ENCODE results near the gene LPO. TPM values are rescaled to one million over a fixed set of nuclear protein-coding genes. Genes with fewer than 3 reads are reported as not detected.

Gene LPO
- total RNA-seq, 4 donors from 2014 or later = 0.27 TPM; not detected in 3

DNA sequence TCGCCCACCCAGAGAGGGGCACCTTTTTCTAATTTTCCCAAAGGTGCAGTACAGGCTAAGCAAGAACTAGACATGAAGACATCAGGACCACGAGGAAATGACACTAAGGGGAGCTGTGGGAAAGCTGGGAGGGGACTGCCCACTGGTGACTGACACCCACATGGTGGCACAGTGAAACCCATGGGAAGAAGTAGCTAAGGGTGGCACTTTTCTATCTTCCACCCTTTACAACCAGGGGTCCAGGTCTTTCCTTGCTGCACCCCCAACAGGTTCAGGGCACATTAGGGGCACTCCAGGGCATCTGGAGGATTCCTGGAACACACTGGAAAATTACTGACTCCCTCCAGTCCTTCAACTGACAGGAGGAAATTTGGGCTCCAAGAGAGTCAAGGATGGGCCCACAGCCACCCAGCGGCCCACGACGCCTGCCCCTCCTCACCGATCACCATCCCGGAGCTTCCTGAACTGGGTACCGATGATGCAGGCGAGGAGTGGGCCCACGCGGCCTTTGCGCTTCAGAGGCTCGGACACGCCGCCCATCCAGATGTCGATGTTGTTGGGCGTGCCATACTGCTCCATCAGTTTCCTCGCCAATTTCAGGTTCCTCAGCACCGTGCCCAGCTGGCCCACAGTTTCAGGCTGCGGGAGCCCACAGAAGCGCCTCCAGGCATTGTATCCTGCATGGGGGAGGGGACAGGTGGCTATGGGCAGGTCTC lies 33.0 kb downstream of the LPO start:
- DNase-seq = no peak
- TF ChIP-seq CTCF (IDR thresholded peaks at IDR 0.05) (no peak), POLR2A (IDR thresholded peaks at IDR 0.05) (no peak)
- Histone ChIP-seq H3K27me3 (no peaks in the 10 kb centered on the region), H3K36me3 (no peaks in the 10 kb centered on the region), H3K4me3 (replicated peaks in 1 of 3) (no peak overlapping the region), H3K9me3 (no peaks in the 10 kb centered on the region), H3K4me1 (no peaks in the 10 kb centered on the region), H3K27ac (no peak overlapping the region)
- 91 to 93% methylated on average over 21 of the region's 21 CpGs for WGBS, 2 donors
- intact Hi-C loops (cut with DNase I) = no loop called here

- intact Hi-C loops (cut with DNase I) = no loop called here
- no peaks in the 10 kb centered on the region for H3K36me3 ChIP-seq
- TF ChIP-seq CTCF (IDR thresholded peaks at IDR 0.05) = no peak
- TF ChIP-seq POLR2A (IDR thresholded peaks at IDR 0.05) = no peak
- no peak overlapping the region for H3K27ac ChIP-seq
- no peaks in the 10 kb centered on the region for H3K9me3 ChIP-seq
- no peaks in the 10 kb centered on the region for H3K4me1 ChIP-seq
- 89 to 91% methylated on average over 12 of the region's 12 CpGs for WGBS, 2 donors
- H3K4me3 ChIP-seq (replicated peaks in 1 of 3) = no peak overlapping the region
- no peaks in the 10 kb centered on the region for H3K27me3 ChIP-seq
- no peak for DNase-seq
Measured at GRCh38 chr17:58272367-58273280, 34.2 kb downstream of the LPO start.

GRCh38 chr17:58273453-58274104 lies 35.2 kb downstream of the LPO start:
- no peak for DNase-seq
- no peaks in the 10 kb centered on the region for H3K9me3 ChIP-seq
- H3K4me1 ChIP-seq = no peaks in the 10 kb centered on the region
- no peak overlapping the region for H3K4me3 ChIP-seq (replicated peaks in 1 of 3)
- intact Hi-C loops (cut with DNase I) = no loop called here
- H3K27me3 ChIP-seq = no peaks in the 10 kb centered on the region
- TF ChIP-seq POLR2A (IDR thresholded peaks at IDR 0.05) = no peak
- TF ChIP-seq CTCF (IDR thresholded peaks at IDR 0.05) = no peak
- no peaks in the 10 kb centered on the region for H3K36me3 ChIP-seq
- WGBS, 2 donors = 90 to 91% methylated on average over 15 of the region's 15 CpGs
- no peak overlapping the region for H3K27ac ChIP-seq

DNA sequence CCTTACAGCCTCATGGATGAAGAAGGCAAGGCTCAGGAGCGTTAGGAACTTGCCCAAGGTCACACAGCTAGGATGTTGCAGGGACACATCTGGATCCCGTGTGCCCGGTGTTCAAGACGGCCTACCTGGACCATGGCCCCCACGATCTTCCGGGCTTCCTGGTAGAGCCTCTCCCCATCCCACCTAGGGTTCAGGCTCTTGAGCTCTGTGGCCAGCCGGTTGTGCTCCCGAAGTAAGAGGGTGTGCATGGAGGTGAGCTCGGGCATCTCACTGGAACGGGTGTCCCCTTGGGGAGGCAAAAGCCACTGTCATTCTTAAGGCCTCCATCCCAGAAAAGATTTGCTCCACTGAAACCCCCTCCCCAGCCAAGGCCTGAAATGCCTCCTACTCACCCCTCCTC lies 37.0 kb downstream of the LPO start:
- no peaks in the 10 kb centered on the region for H3K27me3 ChIP-seq
- 87 to 94% methylated on average over 10 of the region's 10 CpGs for WGBS, 2 donors
- intact Hi-C loops (cut with DNase I) = no loop called here
- H3K36me3 ChIP-seq = no peaks in the 10 kb centered on the region
- no peak for DNase-seq
- TF ChIP-seq POLR2A (IDR thresholded peaks at IDR 0.05) (no peak), CTCF (IDR thresholded peaks at IDR 0.05) (no peak)
- no peak overlapping the region for H3K27ac ChIP-seq
- H3K9me3 ChIP-seq = no peaks in the 10 kb centered on the region
- H3K4me1 ChIP-seq = peaks cover 0 to 4% of the 10 kb centered on the region in 2 donors
- H3K4me3 ChIP-seq (replicated peaks in 1 of 3) = no peak overlapping the region
